GM12801 (cell line): ENCODE results near the gene FAM131B.

Experiments used
- CTCF ChIP-seq: IDR thresholded peaks from one replicate; pipeline ENCODE4 v1.5.1; 2011; ENCODE audit warnings: control low read depth; ENCODE audit not compliant: insufficient read length; ENCODE audit errors: extremely low read depth

The FAM131B gene

GRCh38 chr7:143375298-143376034 is 13.0 kb upstream of the FAM131B start:
- TF ChIP-seq CTCF, result no peak

DNA sequence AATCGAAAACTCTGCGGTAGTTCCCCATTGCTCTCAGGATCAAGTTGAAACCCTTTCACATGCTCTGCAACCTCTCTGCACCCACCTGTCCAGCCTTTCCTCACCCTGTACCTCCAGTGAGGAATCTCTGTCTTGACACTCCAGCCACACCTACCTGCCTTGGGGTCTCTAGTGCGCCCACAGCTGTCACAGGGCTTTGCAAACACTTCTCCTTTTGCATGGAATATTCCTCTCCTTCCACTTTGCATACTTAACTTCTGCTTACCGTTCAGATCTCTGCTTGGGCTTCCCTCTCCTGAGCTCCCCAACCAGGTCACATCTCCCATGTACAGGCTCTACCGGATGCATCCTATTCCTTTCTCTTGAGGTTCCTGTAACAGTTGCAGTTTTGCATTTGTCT is 12.0 kb upstream of the FAM131B start:
- TF ChIP-seq CTCF, result no peak

GRCh38 chr7:143373255-143373794 is 10.8 kb upstream of the FAM131B start:
- no peak for TF ChIP-seq CTCF

DNA sequence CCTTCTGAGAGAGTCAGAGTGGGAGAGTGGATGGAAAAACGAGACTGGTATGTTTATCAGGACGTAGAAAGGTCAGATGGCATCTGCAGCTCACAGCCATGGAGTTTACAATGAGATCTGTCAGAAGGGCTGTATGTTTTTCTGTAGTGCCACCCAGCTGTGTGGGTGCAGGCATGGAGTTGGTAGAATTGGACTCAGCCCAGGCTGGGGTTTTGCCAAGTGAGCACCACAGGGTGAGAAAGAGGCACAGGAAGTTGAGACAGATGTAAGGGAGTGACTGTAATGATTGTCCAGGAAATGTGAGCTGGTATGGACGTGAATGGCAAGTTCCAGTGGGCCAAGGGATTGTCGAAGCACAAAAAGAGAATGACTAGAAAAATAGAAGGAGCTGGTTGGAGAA is 9.6 kb upstream of the FAM131B start:
- TF ChIP-seq CTCF, result no peak

GRCh38 chr7:143369678-143370651 is 7.5 kb upstream of the FAM131B start:
- no peak for TF ChIP-seq CTCF

DNA sequence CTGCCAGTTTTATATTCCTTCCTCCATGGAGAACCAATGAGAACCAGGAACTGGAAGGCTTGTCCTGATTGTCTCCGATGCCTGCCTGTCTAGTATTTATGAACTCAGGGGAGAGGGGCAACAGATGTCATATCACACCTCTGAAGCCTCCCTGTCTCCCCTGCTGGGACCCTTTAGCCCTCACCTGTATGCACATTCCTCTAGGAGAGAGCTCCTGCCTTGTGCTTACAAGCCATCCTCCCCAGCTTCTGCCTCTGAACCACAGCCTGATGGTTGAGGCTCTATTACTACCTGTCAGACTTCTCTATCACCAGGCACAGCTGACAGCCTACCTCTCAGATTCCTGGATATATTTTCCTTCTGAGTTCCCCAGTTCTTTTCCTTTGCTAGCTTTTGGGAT is 5.9 kb upstream of the FAM131B start:
- no peak for TF ChIP-seq CTCF

GRCh38 chr7:143367972-143368371 is 5.5 kb upstream of the FAM131B start:
- no peak for TF ChIP-seq CTCF
